Measurements from ENCODE around the gene PIF1.

The PIF1 gene

GRCh38 chr15:64825431-64826294, at the start of gene PIF1:
Gene PIF1 (minus strand): TSS chr15:64825647. CDS start chr15:64824335, 1,312 bp downstream.
- H3K4me2 ChIP-seq = peak within 1 kb of the TSS; percentile 98
- no peak for TF ChIP-seq Cebpa-rat (IDR thresholded peaks at IDR 0.05)
- H3K36me3 ChIP-seq = peaks cover 29% of the 10 kb centered on the region
- H3K4me3 ChIP-seq = peak within 1 kb of the TSS; percentile 73
- no peaks in the 10 kb centered on the region for H3K9me3 ChIP-seq
- H3K27ac ChIP-seq = peak within 1 kb of the TSS; percentile 71
- no peaks in the 10 kb centered on the region; the same call in 1 of the 2 replicates for H4K20me1 ChIP-seq
- peaks cover 22% of the 10 kb centered on the region for H3K27me3 ChIP-seq
- peak within 1 kb of the TSS; percentile 79 for H3K9ac ChIP-seq
- peaks cover 33% of the 10 kb centered on the region for H3K4me1 ChIP-seq

DNA sequence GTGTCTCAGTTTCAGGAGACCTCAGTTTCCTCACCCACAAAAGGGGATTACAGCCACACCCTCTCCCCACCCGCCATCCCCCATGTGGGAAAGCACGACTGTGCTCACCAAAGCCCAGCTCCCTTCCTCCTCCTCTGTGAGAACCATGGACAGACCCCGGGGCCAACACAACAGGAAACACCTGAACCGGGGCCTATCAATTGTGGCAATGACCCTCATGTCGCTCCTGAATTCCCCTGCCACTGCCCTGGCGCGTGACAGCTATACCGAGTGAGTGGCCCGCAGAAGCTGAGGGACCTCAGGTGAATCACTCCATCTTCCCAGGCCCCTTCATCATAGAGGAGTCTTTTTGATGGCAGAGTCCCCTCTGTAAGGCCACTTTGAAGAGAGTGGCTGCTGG, 44.9 kb upstream of the PIF1 start:
- no peak for TF ChIP-seq Cebpa-rat (IDR thresholded peaks at IDR 0.05)
- H3K27me3 ChIP-seq = no peaks in the 10 kb centered on the region
- H4K20me1 ChIP-seq = peaks cover 9% of the 10 kb centered on the region
- H3K9me3 ChIP-seq = no peaks in the 10 kb centered on the region
- no peak overlapping the region for H3K4me3 ChIP-seq
- H3K9ac ChIP-seq = 0 out of 2 replicates have a peak overlapping the region, but pooled peaks have one; percentile 7
- peaks cover 85% of the 10 kb centered on the region for H3K4me1 ChIP-seq
- peak overlapping the region; percentile 64 for H3K27ac ChIP-seq
- peak overlapping the region; percentile 81 for H3K4me2 ChIP-seq
- H3K36me3 ChIP-seq = peaks cover 13% of the 10 kb centered on the region

- no peak for TF ChIP-seq Cebpa-rat (IDR thresholded peaks at IDR 0.05)
- Histone ChIP-seq H3K9me3 (no peaks in the 10 kb centered on the region), H4K20me1 (peaks cover 17% of the 10 kb centered on the region), H3K27ac (no peak overlapping the region), H3K4me1 (peaks cover 88% of the 10 kb centered on the region), H3K4me2 (peak overlapping the region; percentile 81), H3K4me3 (no peak overlapping the region), H3K27me3 (no peaks in the 10 kb centered on the region), H3K9ac (no peak overlapping the region), H3K36me3 (peaks cover 13% of the 10 kb centered on the region)
Observed at GRCh38 chr15:64869501-64869900, 44.1 kb upstream of the PIF1 start.

GRCh38 chr15:64865998-64866520, 40.6 kb upstream of the PIF1 start:
- no peak overlapping the region for H3K4me3 ChIP-seq
- H3K4me2 ChIP-seq = peak overlapping the region; percentile 93
- peaks cover 24% of the 10 kb centered on the region for H4K20me1 ChIP-seq
- no peak for TF ChIP-seq Cebpa-rat (IDR thresholded peaks at IDR 0.05)
- no peaks in the 10 kb centered on the region for H3K9me3 ChIP-seq
- H3K27ac ChIP-seq = peak overlapping the region; percentile 79
- H3K4me1 ChIP-seq = peaks cover 92% of the 10 kb centered on the region
- peak overlapping the region; percentile 64 for H3K9ac ChIP-seq
- H3K27me3 ChIP-seq = no peaks in the 10 kb centered on the region
- peaks cover 27% of the 10 kb centered on the region for H3K36me3 ChIP-seq

DNA sequence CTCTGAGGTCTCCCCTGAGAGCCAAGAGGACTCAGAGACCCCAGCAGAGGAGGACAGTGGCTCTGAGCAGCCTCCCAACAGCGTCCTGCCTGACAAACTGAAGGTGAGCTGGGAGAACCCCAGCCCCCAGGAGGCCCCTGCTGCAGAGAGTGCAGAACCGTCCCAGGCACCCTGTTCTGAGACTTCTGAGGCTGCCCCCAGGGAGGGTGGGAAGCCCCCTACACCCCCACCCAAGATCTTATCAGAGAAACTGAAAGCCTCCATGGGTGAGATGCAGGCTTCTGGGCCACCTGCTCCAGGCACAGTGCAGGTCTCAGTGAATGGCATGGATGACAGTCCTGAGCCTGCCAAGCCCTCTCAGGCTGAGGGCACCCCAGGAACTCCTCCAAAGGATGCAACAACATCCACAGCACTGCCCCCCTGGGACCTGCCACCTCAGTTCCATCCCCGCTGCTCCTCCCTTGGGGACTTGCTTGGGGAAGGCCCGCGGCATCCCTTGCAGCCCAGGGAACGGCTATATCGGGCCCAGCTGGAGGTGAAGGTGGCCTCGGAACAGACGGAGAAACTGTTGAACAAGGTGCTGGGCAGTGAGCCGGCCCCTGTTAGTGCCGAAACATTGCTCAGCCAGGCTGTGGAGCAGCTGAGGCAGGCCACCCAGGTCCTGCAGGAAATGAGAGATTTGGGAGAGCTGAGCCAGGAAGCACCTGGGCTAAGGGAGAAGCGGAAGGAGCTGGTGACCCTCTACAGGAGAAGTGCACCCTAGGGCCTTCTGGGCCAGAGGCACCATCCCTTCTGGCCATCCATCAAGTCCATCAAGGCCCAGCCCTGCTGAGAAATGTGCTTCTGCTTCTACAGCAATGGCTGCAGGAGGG, 39.9 kb upstream of the PIF1 start:
- Histone ChIP-seq H3K36me3 (peaks cover 34% of the 10 kb centered on the region), H3K9ac (peak overlapping the region; percentile 64), H4K20me1 (peaks cover 24% of the 10 kb centered on the region), H3K4me2 (peak overlapping the region; percentile 93), H3K4me1 (peaks cover 88% of the 10 kb centered on the region), H3K27me3 (no peaks in the 10 kb centered on the region), H3K9me3 (no peaks in the 10 kb centered on the region), H3K4me3 (peak overlapping the region; percentile 32), H3K27ac (peak overlapping the region; percentile 79)
- TF ChIP-seq Cebpa-rat (IDR thresholded peaks at IDR 0.05) = no peak

- no peaks in the 10 kb centered on the region for H3K27me3 ChIP-seq
- H3K4me2 ChIP-seq = peak overlapping the region; percentile 93
- peak overlapping the region; percentile 64; the same call in 1 of the 2 replicates for H3K9ac ChIP-seq
- peaks cover 47% of the 10 kb centered on the region for H3K36me3 ChIP-seq
- no peaks in the 10 kb centered on the region for H3K9me3 ChIP-seq
- H4K20me1 ChIP-seq = peaks cover 28% of the 10 kb centered on the region
- TF ChIP-seq Cebpa-rat (IDR thresholded peaks at IDR 0.05) = no peak
- peak overlapping the region; percentile 79 for H3K27ac ChIP-seq
- peak overlapping the region; percentile 32; the same call in 1 of the 2 replicates for H3K4me3 ChIP-seq
- H3K4me1 ChIP-seq = peaks cover 75% of the 10 kb centered on the region
Observed at GRCh38 chr15:64864068-64864467, 38.6 kb upstream of the PIF1 start.

- Histone ChIP-seq H3K27ac (peak overlapping the region; percentile 55; the same call in 1 of the 2 replicates), H3K4me3 (no peak overlapping the region), H3K9me3 (no peaks in the 10 kb centered on the region), H3K36me3 (peaks cover 48% of the 10 kb centered on the region), H4K20me1 (peaks cover 40% of the 10 kb centered on the region), H3K9ac (no peak overlapping the region), H3K27me3 (no peaks in the 10 kb centered on the region), H3K4me2 (peak overlapping the region; percentile 93), H3K4me1 (peaks cover 81% of the 10 kb centered on the region)
- no peak for TF ChIP-seq Cebpa-rat (IDR thresholded peaks at IDR 0.05)
Observed at GRCh38 chr15:64862408-64862807, 37.0 kb upstream of the PIF1 start.

DNA sequence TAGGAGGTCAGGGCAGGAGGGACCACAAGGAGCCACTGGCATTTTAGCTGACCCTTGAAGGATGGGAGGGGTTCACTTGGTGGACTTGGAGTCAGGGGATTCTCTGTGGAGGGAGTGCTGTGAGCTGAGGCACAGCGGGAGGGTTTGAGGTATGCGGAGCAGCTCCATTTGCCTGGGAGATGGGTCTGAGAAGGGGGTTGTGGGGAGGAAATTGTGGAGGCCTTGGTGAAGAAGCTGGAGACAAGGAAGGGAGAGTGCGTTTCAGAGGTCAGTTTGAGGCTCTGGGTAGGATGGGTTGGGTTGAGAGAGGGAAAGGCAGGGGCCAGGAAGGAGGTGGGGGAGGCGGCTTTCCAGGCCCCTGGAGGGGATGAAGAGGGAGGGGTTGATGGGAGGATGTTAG, 36.5 kb upstream of the PIF1 start:
- no peak for TF ChIP-seq Cebpa-rat (IDR thresholded peaks at IDR 0.05)
- H3K9me3 ChIP-seq = no peaks in the 10 kb centered on the region
- H3K36me3 ChIP-seq = peaks cover 48% of the 10 kb centered on the region
- H3K27me3 ChIP-seq = no peaks in the 10 kb centered on the region
- peak overlapping the region; percentile 93 for H3K4me2 ChIP-seq
- H4K20me1 ChIP-seq = peaks cover 44% of the 10 kb centered on the region
- peak overlapping the region; percentile 55; the same call in 1 of the 2 replicates for H3K27ac ChIP-seq
- no peak overlapping the region for H3K4me3 ChIP-seq
- H3K4me1 ChIP-seq = peaks cover 81% of the 10 kb centered on the region
- H3K9ac ChIP-seq = no peak overlapping the region

GRCh38 chr15:64861331-64861730, 35.9 kb upstream of the PIF1 start:
- peaks cover 51% of the 10 kb centered on the region for H3K36me3 ChIP-seq
- peaks cover 50% of the 10 kb centered on the region for H4K20me1 ChIP-seq
- TF ChIP-seq Cebpa-rat (IDR thresholded peaks at IDR 0.05) = no peak
- no peaks in the 10 kb centered on the region for H3K9me3 ChIP-seq
- no peaks in the 10 kb centered on the region for H3K27me3 ChIP-seq
- no peak overlapping the region for H3K4me3 ChIP-seq
- peak overlapping the region; percentile 93 for H3K4me2 ChIP-seq
- H3K27ac ChIP-seq = peak overlapping the region; percentile 55; the same call in 1 of the 2 replicates
- peaks cover 81% of the 10 kb centered on the region for H3K4me1 ChIP-seq
- H3K9ac ChIP-seq = no peak overlapping the region
